RKO (cell line): ENCODE data around the gene TTLL10.

ENCODE experiments used
- DNase-seq: peaks from one replicate; pipeline ENCODE4 v3.0.0-alpha.2; 2016; ENCODE audit warnings: low spot score

Gene TTLL10

GRCh38 chr1:1236945-1237873 lies 63.5 kb downstream of the TTLL10 start:
- no peak for DNase-seq

GRCh38 chr1:1237874-1238701 lies 64.4 kb downstream of the TTLL10 start:
- no peak for DNase-seq

GRCh38 chr1:1238702-1239178 lies 65.1 kb downstream of the TTLL10 start:
- no peak for DNase-seq

GRCh38 chr1:1239227-1239613 lies 65.5 kb downstream of the TTLL10 start:
- no peak for DNase-seq

GRCh38 chr1:1239614-1240347 lies 66.1 kb downstream of the TTLL10 start:
- no peak for DNase-seq

- no peak for DNase-seq
Measured at GRCh38 chr1:1240348-1240732, 66.7 kb downstream of the TTLL10 start.

- no peak for DNase-seq
Measured at GRCh38 chr1:1240822-1241587, 67.3 kb downstream of the TTLL10 start.

GRCh38 chr1:1241588-1242219 lies 68.0 kb downstream of the TTLL10 start:
- no peak for DNase-seq

GRCh38 chr1:1242461-1243265 lies 69.0 kb downstream of the TTLL10 start:
- DNase-seq, result no peak

- DNase-seq, result no peak
Measured at GRCh38 chr1:1243266-1243660, 69.6 kb downstream of the TTLL10 start.

GRCh38 chr1:1243807-1244191 lies 70.1 kb downstream of the TTLL10 start:
- no peak for DNase-seq

- no peak for DNase-seq
Measured at GRCh38 chr1:1244192-1244811, 70.6 kb downstream of the TTLL10 start.

GRCh38 chr1:1245178-1245816 lies 71.6 kb downstream of the TTLL10 start:
- no peak for DNase-seq

GRCh38 chr1:1245817-1246576 lies 72.3 kb downstream of the TTLL10 start:
- DNase-seq, result no peak

GRCh38 chr1:1246577-1247340 lies 73.1 kb downstream of the TTLL10 start, which contains the start of gene C1QTNF12:
TSS of gene C1QTNF12 (minus strand) at chr1:1246722. CDS start at chr1:1246690, 32 bp downstream.
- no peak for DNase-seq

- DNase-seq, result no peak
Measured at GRCh38 chr1:1247341-1247913, 73.7 kb downstream of the TTLL10 start.
